ENCODE results near the gene HSPD1. TPM values are rescaled to one million over a fixed set of nuclear protein-coding genes. Genes with fewer than 3 reads are reported as not detected.

HSPD1 gene
- 545 and 708 TPM in 2 replicates for total RNA-seq (2014; rRNA removed; shearing (Covaris generic))

DNA sequence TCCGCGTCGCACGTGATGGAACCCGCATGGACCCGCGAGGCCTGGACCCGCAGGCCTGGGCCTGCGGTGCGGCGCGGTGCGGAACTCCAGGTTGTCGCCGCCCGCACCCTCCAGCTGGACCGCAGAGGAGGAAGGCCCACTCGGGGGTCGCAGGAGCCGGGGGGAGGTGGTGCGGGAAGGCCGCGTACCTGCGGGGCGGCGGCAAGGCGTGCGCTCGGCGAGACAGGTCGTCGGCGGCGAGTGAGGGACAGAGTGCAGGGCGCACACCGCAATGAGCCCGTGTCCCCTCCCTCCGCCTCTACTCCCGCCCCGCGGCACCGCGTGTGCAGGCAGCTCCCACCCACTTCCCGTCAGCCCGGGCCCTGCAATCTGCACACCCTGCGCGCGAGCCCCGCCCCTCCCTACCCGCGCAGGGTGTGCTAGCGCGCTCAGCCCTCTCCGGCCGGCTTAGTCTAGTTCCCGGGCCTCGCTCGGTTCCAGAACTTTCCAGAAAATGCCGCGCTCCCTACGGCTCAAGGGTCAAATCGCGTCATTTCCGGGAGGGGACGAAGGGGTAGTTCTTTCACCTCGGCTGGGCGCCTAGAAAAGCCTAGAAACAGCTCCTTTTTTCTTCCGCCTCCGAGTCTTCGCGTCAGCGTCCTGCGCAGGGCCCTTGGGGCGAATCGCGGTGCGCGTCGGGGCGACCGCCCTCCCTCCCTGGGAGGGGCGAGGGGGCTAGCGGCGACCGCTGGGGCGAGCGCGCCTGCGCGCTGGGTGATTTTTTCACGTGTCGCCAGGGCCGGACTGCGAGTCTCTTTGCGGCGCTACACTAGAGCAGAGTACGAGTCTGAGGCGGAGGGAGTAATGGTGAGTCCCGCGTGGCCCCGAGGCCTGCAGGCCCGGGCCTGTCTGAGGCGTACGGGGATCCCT is at the start of gene HSPD1, which contains the start of gene HSPE1:
Gene HSPD1 (minus strand): TSS at position 247 of the 909 bp plus-strand sequence. CDS start 992 bp downstream, outside the sequence.
Gene HSPE1 (plus strand): TSS at position 786 of the 909 bp plus-strand sequence. CDS start 58 bp downstream, at position 844.
- peak; percentile 99 for DNase-seq (ENCODE audit: low spot score)

DNA sequence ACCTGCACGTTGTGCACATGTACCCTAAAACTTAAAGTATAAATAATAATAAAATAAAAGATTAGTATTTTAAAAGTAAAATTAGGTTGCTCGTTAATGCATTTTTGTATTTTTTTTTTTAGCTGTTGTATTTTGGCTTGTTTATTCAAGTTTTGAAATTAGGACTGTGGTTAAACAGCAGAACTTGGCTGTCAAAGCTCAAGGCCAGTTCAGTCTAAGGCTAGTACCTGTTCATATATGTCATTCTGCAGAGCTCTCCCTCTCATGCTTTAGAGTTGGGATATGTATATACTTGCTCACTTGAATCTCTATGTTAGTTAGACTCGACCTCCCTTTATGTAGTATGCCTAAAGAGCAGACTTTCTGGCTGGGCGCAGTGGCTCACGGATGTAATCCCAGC is 48.9 kb upstream of the HSPD1 start:
- no peak for DNase-seq (ENCODE audit: low spot score)

DNA sequence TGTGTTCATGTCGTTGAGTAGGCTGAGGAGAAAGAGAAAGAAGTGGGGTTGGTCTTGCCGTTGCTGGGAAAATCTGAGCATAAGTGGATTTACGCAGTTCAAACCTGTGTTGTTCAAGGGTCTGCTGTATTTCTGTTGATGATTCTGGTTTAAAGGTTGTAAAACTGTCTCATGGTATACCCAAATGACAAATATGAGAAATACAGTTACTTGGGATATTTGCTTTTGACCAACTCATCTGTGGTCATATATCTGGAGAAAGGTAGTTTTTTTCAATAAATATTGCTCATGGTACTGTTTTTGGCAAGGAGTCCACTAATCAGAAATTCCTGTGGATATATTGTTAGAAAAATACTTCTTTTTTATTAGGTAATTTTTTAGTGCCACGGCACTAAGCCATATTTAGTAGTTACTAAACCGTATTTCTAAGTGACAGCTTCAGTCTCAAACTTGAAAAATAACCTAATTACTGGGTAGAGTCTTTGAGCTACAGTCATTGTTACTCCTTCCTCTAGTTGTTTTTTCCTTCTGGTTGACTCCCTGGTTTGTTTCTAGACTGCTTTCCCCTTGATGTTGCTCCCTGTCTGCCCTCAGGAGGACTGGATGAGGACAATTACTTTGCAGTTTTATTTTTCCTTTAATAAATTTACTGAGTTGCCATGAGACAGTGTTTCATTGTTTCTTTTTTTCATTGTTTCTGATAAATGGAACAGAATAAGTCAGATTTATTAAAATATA is 47.7 kb upstream of the HSPD1 start:
- DNase-seq (ENCODE audit: low spot score), result no peak

DNA sequence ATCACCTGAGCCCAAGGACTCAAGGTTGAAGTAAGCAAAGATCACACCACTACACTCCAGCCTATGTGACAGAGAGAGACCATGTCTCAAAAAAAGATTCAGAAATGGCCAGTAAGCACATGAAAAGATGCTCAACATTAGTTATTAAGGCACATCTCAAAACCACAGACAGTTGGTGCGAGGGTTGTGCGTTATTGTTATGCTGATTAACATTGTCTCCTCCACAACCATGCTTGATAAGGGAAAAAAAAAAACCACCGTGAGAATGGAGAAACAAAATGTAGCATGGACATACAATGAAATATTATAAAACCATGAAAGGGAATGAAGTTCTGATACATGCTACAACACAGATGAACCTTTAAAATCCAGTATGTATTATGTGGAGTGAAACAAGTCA is 43.6 kb upstream of the HSPD1 start:
- DNase-seq (ENCODE audit: low spot score), result no peak

DNA sequence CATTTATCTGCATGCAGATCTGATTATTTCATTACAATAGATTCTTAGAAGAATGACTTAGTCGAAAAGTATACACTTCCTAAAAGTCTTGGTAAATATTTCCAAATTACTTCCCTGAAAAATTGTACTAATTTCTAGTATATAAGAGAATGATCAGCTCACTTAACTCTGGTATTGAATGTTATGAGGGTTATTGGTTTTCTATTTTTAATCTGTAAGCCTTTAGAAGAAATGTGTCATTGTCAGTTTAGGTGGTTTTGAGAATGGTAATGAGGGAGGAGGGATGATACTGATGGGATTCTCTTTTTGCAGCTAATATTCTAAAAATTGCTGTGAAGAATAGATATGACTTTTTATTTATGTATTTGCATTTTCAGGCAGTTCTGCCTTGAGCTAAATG is 40.1 kb upstream of the HSPD1 start:
- DNase-seq (ENCODE audit: low spot score), result no peak

DNA sequence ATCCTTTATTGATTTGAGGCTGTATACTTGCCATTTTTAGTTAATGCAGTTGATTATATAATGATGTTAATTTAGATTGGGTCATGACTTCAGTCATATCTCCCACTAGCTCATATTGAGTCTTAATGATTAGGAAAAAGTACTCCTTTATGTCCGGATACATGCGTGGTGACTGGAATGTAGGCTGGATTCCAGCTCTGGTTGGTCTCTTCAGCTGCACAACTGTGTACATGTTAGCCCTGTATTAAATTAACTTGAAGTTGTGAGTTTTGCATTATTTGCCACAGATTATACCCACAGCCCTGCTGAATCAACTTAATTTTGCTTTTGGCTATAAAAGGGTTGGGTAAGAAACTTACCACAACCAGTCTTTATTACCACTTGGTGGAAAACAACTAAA is 38.8 kb upstream of the HSPD1 start:
- DNase-seq (ENCODE audit: low spot score), result no peak

DNA sequence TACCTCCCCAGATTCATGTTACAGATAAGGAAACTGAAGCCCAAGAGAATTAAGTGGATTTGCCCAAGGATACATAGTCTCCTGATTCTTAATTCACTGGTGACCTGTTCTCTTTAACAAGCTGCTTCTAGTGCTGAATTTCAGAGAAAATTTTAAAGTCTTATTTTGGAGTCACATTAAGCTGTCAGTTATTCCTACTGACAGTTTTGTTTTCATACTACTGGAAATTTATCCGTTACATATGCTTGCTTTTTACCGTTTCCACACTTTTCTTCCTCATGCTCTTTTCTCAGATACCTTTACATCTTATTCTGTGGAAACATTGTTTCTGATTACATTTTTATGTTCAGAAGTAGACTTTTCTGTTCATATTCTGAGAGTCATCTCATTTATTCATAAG is 17.5 kb upstream of the HSPD1 start:
- no peak for DNase-seq (ENCODE audit: low spot score)

DNA sequence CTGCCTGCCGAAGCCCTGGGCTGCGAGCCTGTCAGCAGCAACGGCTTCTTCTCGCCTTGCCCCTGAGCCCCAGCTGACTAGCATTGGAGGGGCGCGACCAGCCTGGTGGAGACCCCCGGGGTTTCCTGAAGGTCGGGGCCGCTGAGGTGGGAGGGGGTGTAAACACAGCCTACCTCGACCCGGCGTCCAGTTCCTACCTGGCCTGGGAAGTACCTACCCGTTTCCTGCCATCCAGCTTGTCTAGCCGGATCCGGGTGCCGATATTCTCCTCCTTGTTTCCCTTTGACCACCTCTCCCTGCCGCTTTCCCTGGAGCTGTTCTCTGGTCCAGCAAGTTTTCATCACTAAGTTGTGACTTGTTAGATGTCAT is 16.7 kb upstream of the HSPD1 start:
- peak; percentile 34 for DNase-seq (ENCODE audit: low spot score)

DNA sequence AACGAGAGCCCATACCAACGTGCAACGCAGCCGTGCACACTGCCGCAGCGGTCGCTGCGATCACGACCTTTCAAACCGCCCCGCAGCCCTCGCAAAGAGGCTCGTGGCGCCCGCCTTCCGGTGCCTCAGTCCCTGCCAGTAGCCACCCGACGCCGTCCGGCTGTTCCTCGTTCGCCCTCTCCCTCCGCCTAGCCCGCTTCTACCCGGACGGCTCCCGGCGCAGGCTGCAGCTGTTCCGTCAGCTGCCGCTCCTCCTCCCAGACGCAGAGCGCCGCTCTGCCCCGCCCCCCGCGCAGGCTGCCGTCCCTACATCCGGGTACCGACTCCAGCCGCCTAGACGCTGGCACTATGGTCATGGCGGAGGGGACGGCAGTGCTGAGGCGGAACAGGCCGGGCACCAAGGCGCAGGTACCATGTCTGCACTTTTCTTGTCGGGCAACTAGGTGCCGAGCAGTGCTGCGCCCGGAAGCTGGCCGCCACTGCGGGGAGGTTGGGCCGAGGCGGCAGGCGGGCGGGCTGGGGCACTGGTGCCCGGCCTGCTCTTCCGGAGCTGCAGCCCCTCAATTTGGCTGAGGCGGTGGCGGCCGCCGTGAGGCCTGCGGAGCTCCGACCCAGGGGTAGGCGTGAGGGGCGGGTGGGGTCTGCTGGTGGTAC is 16.2 kb upstream of the HSPD1 start, which contains the start of gene MOB4:
Gene MOB4 (plus strand): TSS at position 328 of the 654 bp plus-strand sequence. CDS start 21 bp downstream, at position 349.
- DNase-seq (ENCODE audit: low spot score), result peak; percentile 89

DNA sequence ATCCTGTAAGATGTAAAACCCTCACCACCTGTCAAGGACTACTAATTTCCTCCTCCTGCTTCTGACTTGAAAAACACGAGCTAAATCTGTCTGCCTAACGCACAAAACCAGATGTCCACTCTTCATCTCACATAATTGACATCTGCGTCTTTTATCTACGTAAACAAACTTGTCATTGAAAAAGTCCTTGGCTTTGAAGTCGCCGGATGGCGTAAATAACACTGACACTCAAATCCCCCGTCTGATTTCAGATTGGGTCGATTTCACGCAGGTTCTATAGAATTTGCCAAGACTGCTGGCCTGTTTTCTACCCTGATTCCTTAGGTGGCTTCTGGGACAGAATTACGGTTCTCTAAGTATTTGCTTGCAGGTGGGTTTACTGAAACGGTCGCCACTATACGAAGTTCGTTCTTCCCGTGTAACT is 15.7 kb upstream of the HSPD1 start:
- no peak for DNase-seq (ENCODE audit: low spot score)

DNA sequence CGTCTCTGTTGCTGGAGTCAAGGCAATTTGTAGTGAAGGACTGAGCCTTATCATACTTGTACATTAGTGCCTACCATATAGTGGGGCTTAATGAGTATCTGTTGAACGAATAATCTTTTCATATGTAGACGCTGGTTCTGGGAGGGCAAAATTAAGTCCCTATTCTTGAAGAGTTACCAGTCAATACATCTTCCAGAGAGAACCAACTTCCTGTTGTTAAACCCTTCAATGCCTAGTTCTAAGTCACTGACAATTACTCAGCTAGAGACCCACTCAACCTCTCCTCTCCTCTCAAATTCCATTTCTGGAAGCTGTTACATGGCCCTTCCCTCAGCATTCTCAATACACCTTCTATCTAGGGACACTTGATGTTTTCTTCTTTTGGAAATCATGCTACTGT is 15.1 kb upstream of the HSPD1 start:
- peak; percentile 32 for DNase-seq (ENCODE audit: low spot score)

DNA sequence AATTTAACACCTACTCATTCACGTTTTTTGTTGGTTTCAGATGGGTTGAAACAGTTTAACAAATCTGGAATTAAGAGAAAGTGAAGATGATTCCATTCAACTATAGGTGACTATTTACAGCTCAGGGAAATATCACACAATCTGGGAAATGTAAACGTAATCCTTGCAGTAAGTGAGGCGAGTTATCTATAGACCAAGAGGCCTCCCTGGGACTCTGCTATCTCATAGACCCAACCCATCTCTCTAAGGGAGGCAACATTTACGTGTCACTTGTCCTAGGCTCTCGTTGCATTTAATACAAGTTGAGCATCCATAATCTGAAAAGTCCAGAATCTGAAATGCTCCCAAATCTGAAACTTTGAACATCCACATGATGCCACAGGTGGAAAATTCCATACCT is 14.3 kb upstream of the HSPD1 start:
- no peak for DNase-seq (ENCODE audit: low spot score)

DNA sequence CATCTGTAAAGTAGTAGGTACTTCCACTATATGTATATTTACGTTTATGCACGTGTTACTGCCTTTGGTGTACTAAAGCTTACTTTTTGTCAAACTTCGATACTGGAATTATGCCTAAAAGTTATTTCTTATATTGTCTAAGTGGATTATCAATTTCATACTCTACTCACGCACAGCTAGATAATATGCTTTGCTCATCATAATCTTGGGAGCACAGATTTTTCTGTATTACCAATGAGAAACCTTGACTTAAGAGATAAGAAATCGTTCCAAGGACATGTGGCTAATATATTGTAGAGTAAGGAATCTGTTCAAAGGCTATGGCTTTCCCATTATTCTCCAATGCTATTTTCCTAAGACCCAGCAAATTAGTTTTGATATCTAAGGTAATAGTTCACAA is 7.0 kb upstream of the HSPD1 start:
- DNase-seq (ENCODE audit: low spot score), result no peak

DNA sequence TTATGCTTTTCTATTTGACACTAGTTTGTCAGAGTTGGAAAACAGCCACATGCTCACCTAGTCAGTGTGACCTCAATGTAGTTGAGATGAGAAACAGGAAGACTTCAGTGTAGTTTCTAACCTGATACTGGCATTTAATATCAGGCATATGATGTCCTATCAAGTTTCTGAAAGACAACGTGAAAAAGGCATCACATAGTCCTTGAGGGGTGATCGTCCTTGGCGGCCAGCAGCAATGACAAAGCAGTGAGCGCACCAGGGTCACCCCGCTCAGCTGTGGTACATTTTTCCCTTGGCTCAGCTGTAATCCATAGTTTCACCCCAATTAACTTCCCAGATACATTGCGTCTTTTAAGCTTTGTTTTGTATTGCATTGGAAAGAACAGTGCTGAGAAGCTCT is 4.9 kb upstream of the HSPD1 start:
- DNase-seq (ENCODE audit: low spot score), result no peak

DNA sequence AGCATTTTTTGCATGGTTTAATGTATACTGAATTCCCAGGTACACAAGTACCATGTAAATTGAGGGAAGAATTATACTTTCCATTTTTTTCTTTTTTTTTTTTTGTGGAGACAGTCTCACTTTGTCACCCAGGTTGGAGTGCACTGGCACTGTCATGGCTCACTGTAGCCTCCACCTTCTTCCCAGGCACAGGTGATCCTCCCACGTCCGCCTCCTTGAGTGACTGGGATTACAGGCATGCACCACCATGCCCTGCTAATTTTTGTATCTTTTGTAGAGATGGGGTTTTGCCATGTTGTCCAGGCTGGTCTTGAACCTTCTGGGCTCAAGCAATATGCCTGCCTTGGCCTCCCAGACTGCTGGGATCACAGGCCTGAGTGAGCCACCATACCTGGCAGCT is 4.4 kb upstream of the HSPD1 start:
- no peak for DNase-seq (ENCODE audit: low spot score)

DNA sequence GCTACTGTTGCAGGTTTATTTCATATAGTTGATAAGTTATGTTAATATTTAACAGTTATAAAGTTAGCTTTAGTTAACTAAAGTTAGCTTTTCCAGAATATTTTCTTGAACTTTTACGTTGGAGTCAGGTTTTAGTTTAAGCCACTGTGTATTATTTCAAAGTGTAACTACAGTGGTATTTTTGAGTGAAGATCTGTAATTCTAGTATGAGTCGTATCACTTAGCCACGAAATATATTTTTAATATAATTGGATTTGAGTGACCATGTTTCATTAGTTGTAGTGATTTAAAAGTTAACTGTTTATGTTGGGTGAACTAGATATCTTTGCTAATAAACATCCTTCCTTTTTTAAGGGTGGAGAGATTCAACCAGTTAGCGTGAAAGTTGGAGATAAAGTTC is 3.0 kb upstream of the HSPD1 start:
- DNase-seq (ENCODE audit: low spot score), result no peak

DNA sequence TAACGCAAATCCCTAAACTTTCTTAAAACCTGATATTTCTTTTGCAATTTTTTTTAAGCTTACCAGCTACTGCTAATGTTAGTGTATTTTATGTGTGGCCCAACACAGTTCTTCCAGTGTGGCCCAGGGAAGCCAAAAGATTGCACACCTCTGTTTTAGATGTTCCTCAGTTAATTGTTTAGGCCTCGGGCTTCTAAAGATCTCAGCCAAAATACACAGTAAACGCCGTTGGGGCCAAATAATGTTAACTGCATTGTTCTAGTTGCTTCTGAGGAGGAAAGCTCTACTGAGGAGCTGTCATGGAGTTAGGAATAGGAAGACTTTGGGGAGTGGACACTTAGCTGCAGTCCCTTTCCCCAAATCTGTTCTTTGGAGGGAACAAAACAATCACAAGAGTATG is 2.6 kb upstream of the HSPD1 start:
- no peak for DNase-seq (ENCODE audit: low spot score)

DNA sequence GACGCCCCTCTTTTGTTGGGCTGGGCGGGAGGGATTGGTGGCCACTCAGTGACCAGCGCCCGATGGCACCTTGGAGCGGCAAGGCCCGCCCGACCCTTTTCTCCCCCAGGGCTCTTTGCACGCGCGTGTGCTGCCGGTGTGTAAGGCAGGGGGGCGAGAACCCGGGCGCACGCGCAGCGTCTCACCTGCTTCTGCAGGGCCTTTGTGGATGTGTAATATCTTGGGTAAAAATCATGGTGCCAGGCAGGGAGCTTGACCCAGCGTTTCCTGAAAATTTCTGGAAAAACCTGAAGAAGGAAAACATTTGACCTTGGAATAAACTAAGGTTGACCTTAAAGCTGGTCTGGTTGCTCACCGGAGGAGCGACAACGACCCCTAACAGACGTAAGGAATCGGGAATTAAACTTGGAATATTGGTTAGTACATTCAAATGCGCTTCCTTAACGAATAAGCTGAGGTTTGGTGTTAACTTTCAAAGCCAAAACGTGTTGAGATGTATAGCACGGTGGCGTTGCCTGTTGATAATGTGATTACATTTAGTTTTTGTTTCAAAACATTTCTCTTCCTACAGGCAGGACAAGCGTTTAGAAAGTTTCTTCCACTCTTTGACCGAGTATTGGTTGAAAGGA is 977 bp upstream of the HSPD1 start:
- no peak for DNase-seq (ENCODE audit: low spot score)

DNA sequence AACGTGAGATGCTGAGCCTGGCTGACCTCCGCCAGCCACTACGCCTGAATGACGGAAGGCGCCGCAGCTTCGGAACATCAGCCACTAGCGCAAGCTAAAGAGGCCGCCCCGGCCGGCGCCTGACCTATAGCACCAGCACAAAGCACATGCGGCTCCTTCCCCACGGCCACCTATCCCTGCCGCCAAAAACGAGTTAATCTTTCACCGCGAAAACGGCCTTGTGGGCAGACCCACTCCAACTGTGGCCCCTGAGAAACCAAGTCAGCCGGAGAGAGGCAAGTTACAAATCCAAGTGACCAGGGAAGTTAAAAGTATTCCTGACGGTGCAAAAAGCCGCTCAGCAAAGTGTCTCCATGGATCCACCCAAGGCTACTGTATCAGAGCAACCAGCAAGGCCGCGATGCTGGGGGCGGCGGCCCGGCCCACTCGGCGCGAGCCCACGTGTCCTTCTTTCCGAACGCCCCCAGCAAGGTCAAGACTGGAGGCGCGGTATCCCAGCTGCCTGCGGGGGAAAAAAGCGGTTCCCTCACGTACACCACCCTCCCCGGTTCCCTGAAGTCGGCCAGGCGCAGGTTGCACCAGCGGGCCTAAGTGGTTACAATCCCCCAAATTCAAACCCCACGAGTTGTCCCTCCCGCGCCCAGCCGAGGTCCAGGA is 575 bp downstream of the HSPD1 start:
- peak; percentile 37 for DNase-seq (ENCODE audit: low spot score)

DNA sequence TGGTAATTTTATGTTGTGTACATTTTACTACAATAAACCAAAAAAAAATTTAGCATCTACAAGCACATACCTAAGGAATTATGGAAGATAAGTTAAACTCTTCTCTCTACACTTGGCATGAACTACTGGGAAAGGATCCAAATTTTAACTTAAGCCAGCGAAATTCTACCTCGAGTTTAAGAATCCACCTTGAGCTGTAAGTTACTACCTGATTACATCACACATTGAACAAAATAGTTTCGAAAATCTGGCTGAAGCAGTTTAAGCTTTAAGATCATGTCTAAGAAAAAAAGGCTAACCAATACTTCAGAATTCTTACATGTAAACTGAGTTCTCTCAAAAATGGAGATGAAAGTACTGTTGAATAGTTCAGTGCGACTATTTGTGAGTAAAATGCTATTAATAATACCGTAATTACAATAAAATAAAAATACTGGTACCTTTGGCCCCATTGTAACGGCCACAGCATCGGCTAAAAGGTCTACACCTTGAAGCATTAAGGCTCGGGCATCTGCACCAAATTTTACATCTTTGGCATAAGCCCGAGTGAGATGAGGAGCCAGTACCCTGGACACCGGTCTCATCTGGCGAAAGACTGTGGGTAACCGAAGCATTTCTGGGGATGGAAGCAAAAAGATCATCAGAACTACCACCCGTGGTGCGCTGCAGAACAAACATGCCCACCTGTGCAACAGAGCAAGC is 1.3 kb downstream of the HSPD1 start:
- no peak for DNase-seq (ENCODE audit: low spot score)

DNA sequence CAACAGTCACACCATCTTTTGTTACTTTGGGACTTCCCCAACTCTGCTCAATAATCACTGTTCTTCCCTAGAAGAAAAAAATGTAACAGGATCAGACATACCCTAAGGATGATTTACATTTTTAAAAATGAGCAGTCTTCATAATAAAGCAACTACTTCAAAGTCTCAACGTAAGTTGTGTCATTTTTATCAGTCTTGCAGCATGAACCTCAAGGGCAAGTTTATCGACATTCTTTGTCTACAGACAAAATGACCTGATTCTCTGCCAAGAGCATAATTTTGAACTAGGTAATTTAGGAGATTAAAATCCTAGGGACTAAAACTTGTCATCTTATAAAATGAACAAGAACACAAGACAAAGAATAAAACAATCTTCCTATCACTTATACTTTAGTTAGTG is 2.3 kb downstream of the HSPD1 start:
- no peak for DNase-seq (ENCODE audit: low spot score)

All from A172 (cell line).